ENCODE data around the gene ZNF664.

The ZNF664 gene

DNA sequence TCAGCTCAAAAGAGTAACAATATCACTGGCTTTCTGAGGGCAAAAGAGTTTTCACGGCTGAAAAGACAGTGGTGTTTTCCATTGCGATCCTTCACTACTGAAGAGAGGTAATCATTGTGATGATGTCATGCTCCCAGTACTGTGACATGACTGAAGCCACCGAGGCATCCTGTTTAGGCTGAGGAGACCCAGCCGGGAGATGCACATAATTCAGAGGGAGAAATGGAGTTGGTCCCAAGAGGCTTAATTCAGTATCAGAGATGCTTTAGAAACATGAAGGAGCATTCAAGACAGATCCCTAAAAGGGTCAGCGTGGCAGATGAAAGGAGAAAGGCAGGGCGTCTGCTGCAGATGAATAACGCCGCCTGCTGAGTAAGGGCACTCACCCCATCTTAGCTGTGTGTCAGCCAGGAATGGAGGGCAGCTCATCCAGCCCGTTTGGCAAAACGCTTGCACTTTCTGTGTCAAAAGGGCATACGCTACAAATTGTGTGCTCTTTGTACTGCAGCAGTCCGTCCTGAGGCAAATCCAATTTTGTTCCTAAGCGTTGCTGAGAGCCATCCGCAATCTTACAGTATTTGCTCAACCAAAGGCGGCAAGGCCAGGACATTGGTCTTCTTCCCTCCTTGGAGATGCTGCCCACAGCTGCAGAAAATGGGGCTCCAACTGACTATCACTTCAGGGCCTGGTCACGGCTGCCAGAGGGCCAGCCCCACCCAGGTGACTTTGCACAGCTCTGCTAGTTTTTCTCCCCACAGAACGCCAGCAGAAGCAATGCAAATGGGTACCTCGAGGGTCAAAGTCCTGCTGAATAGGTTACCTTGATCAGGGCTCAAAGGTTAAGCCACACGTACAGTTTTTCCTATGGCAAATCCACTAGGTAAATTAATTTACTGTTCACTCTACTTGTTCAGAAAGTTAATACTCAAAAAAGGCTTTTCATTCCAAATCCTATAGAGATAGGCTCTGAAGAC lies 23.9 kb upstream of the ZNF664 start:
- no peaks in the 10 kb centered on the region for H3K27me3 ChIP-seq (ENCODE audit: low read depth, low read length)
- H3K27ac ChIP-seq (ENCODE audit: low read length): no peak overlapping the region
- no peak overlapping the region for H3K9ac ChIP-seq (ENCODE audit: low read length)
- no peak for TF ChIP-seq EZH2phosphoT487 (IDR thresholded peaks at IDR 0.05; ENCODE audit: low read depth)
- H4K20me1 ChIP-seq (ENCODE audit: insufficient read depth, low read length): no peaks in the 10 kb centered on the region
- no peaks in the 10 kb centered on the region for H3K79me2 ChIP-seq (ENCODE audit: low read length)
- no peak overlapping the region for H2AFZ ChIP-seq (ENCODE audit: low read depth, low read length)
- H3K4me2 ChIP-seq (ENCODE audit: low read length): no peak overlapping the region
- no peak overlapping the region for H3K4me3 ChIP-seq (ENCODE audit: low read length)
- no peaks in the 10 kb centered on the region for H3K4me1 ChIP-seq (ENCODE audit: low read length)
- no peaks in the 10 kb centered on the region for H3K36me3 ChIP-seq (replicated peaks; ENCODE audit: low read depth, low read length)
- no peaks in the 10 kb centered on the region for H3K9me3 ChIP-seq (ENCODE audit: insufficient read depth, low read length)

DNA sequence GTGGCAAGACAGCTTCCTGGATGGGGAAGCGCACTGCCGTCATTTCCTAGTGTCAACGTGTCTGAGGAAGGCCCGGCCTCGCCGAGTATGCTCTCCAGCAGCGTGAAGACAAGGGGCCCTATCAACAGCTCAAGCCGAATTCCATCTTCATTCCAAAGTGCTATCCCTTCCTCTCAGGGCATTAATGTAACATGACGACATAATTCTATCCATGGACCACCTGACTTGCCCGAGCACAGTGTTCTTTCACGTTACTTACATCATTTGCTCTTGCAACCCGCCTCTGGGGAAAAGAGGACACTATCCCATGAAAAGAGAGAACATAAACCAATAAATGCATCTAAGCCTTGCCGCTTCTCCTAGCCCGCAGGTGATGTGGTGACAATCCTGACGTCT lies 23.2 kb upstream of the ZNF664 start:
- Histone ChIP-seq H3K9ac (ENCODE audit: low read length) (no peak overlapping the region), H3K4me2 (ENCODE audit: low read length) (no peak overlapping the region), H3K27ac (ENCODE audit: low read length) (no peak overlapping the region), H4K20me1 (ENCODE audit: insufficient read depth, low read length) (no peaks in the 10 kb centered on the region), H3K4me3 (ENCODE audit: low read length) (no peak overlapping the region), H3K79me2 (ENCODE audit: low read length) (no peaks in the 10 kb centered on the region), H3K4me1 (ENCODE audit: low read length) (no peaks in the 10 kb centered on the region), H3K36me3 (replicated peaks; ENCODE audit: low read depth, low read length) (no peaks in the 10 kb centered on the region), H2AFZ (ENCODE audit: low read depth, low read length) (no peak overlapping the region), H3K9me3 (ENCODE audit: insufficient read depth, low read length) (no peaks in the 10 kb centered on the region), H3K27me3 (ENCODE audit: low read depth, low read length) (no peaks in the 10 kb centered on the region)
- TF ChIP-seq, protein P1, sequence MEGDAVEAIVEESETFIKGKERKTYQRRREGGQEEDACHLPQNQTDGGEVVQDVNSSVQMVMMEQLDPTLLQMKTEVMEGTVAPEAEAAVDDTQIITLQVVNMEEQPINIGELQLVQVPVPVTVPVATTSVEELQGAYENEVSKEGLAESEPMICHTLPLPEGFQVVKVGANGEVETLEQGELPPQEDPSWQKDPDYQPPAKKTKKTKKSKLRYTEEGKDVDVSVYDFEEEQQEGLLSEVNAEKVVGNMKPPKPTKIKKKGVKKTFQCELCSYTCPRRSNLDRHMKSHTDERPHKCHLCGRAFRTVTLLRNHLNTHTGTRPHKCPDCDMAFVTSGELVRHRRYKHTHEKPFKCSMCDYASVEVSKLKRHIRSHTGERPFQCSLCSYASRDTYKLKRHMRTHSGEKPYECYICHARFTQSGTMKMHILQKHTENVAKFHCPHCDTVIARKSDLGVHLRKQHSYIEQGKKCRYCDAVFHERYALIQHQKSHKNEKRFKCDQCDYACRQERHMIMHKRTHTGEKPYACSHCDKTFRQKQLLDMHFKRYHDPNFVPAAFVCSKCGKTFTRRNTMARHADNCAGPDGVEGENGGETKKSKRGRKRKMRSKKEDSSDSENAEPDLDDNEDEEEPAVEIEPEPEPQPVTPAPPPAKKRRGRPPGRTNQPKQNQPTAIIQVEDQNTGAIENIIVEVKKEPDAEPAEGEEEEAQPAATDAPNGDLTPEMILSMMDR (IDR thresholded peaks at IDR 0.05; ENCODE audit: low read depth, low read length): no peak

DNA sequence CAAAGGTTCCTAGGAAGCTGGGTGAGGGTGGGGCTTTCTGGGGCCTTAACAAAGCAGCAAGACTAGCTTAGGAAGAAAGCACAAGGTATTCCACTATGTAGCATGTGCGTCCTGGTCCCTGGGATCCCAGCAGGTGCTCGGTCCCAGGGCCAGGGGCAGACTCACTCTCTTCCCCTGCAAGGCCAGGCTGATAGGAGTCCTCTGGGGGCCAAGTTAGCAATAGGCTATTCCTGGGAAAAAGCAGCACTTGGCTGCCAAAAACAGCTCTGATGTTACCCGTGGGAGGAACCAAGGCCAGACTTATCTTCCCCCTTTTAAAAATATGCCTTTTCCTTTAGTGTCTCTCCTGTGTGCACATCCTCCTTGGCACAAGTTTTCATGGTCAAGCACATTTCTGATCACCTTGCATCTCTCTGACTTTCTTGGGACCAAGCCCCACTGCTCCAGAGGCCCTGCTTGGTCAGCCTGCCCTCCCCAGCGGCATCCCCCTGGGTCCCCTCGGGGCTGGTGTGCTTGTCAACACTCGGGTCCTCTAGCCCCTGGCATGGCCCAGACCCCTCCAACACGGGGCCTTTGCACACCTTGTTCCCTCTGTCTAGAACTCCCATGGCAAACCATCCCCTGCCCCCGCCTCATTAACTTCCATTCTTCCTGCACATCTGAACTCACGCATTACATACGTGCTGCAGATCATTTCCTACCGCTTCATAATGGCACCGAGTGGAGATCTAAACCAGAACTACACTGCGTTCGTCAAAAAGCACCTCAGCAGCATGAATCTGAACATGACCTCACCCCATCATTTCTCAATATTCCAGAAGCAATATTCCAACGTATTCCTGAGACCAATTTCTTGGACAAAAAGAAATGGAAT lies 22.3 kb upstream of the ZNF664 start:
- Histone ChIP-seq H2AFZ (ENCODE audit: low read depth, low read length) (no peak overlapping the region), H3K36me3 (replicated peaks; ENCODE audit: low read depth, low read length) (no peaks in the 10 kb centered on the region), H3K27ac (ENCODE audit: low read length) (no peak overlapping the region), H3K4me2 (ENCODE audit: low read length) (no peak overlapping the region), H3K4me3 (ENCODE audit: low read length) (no peak overlapping the region), H3K4me1 (ENCODE audit: low read length) (no peaks in the 10 kb centered on the region), H3K27me3 (ENCODE audit: low read depth, low read length) (no peaks in the 10 kb centered on the region), H3K9me3 (ENCODE audit: insufficient read depth, low read length) (no peaks in the 10 kb centered on the region), H3K79me2 (ENCODE audit: low read length) (no peaks in the 10 kb centered on the region), H3K9ac (ENCODE audit: low read length) (no peak overlapping the region), H4K20me1 (ENCODE audit: insufficient read depth, low read length) (no peaks in the 10 kb centered on the region)
- TF ChIP-seq, protein P1 (IDR thresholded peaks at IDR 0.05; ENCODE audit: low read depth, low read length): no peak
- TF ChIP-seq EZH2phosphoT487 (IDR thresholded peaks at IDR 0.05; ENCODE audit: low read depth): no peak

DNA sequence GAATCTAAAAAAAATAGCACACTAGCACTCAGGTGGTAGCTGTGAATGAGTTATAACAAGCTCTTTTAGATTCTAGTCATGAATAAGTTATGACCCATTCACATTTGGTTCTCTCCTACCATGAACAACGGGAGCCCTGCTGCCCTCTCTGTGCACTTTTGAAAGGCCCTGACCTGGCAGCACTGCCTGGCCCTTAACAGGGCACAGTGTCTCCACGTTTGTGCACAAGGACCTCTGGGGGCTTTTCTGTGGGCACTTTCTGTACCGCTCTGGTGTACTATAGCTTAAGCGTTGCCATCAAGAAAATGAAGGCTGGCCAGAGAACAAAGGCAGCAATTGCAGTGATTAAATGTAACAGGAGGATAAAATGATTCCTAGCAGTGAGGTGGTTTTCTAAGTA lies 21.5 kb upstream of the ZNF664 start:
- H3K36me3 ChIP-seq (replicated peaks; ENCODE audit: low read depth, low read length): no peaks in the 10 kb centered on the region

More for the DNA sequence above, 21.5 kb upstream of the ZNF664 start:
- no peaks in the 10 kb centered on the region for H3K9me3 ChIP-seq (ENCODE audit: insufficient read depth, low read length)
- no peak overlapping the region for H3K4me2 ChIP-seq (ENCODE audit: low read length)
- H3K27ac ChIP-seq (ENCODE audit: low read length): no peak overlapping the region
- no peaks in the 10 kb centered on the region for H3K27me3 ChIP-seq (ENCODE audit: low read depth, low read length)
- H3K4me1 ChIP-seq (ENCODE audit: low read length): no peaks in the 10 kb centered on the region
- H4K20me1 ChIP-seq (ENCODE audit: insufficient read depth, low read length): no peaks in the 10 kb centered on the region
- H2AFZ ChIP-seq (ENCODE audit: low read depth, low read length): no peak overlapping the region
- no peaks in the 10 kb centered on the region for H3K79me2 ChIP-seq (ENCODE audit: low read length)
- no peak overlapping the region for H3K9ac ChIP-seq (ENCODE audit: low read length)
- H3K4me3 ChIP-seq (ENCODE audit: low read length): no peak overlapping the region
- TF ChIP-seq, protein P1 (IDR thresholded peaks at IDR 0.05; ENCODE audit: low read depth, low read length): no peak
